Ovary (tissue), 9 donors: ENCODE measurements around the gene GRIN2D. TPM values are rescaled to one million over a fixed set of nuclear protein-coding genes. Genes with fewer than 3 reads are reported as not detected.
A peak's percentile ranks its signal among the peaks of the same experiment; 100 is the strongest.

Source experiments
- DNase-seq, 5 donors: peaks; one replicate each; pipeline ENCODE4 v3.0.0-alpha.2; 2019 to 2020
- H3K27ac ChIP-seq, 2 donors: fragments of 200-600 bp; one replicate each; pipeline versions ENCODE4 v1.5.1 to v1.8.0; 2019 to 2022
- H3K27me3 ChIP-seq: fragments of 200-600 bp; one replicate; pipeline ENCODE4 v1.8.0; 2022
- H3K36me3 ChIP-seq: fragments of 200-600 bp; sonication (generic); one replicate; pipeline ENCODE4 v1.5.1; 2019
- H3K4me1 ChIP-seq: one replicate; pipeline ENCODE4 v1.8.1; 2013; ENCODE audit warnings: mild to moderate bottlenecking, moderate library complexity; ENCODE audit not compliant: insufficient read depth
- H3K4me3 ChIP-seq: fragments of 200-600 bp; sonication (generic); one replicate; pipeline ENCODE4 v1.5.1; 2017
- H3K9me3 ChIP-seq, 2 donors: fragments of 200-600 bp in 1 of 2; sonication (generic) in 1 of 2; one replicate each; pipeline versions ENCODE4 v1.5.1 to v1.8.1; 2013 to 2019; ENCODE audit warnings: mild to moderate bottlenecking in 1 of 2, moderate library complexity in 1 of 2
- CTCF ChIP-seq, 3 donors: fragments of 450-650 bp in 2 of 3; fragments of 200-600 bp in 1 of 3; IDR thresholded peaks; one replicate each; pipeline versions ENCODE4 v1.5.1 to v1.8.0; 2016 to 2022; ENCODE audit warnings: antibody characterized with exemption in 3 of 3, mild to moderate bottlenecking in 1 of 3
- EP300 ChIP-seq: sonication (generic); formaldehyde crosslinking; IDR thresholded peaks from one replicate; pipeline ENCODE4 v1.6.1; 2017; ENCODE audit warnings: antibody characterized with exemption
- POLR2A ChIP-seq: fragments of 450-650 bp; IDR thresholded peaks from one replicate; pipeline ENCODE4 v1.6.1; 2017; ENCODE audit warnings: antibody characterized with exemption, mild to moderate bottlenecking, moderate library complexity
- WGBS, 3 donors: extraction: QIAGEN DNeasy Blood & Tissue Kit in 1 of 3; methylation state at CpG; one replicate each; pipeline versions ENCODE4 v1.1.5 to v1.1.7; 2013 to 2017; 5-methylcytosine and 5-hydroxymethylcytosine counted together
- intact Hi-C, 4 donors: fragments of 100-400 bp; cut with DNase I; formaldehyde crosslinking; loops; one replicate each; pipeline versions ENCODE4 v1.11.0 to v1.15.1; 2022 to 2023
- polyA plus RNA-seq, 2 donors: library from polyadenylated mRNA; stranded (reverse); fragments of 200-250 nt in 1 of 2; fragments of 350-450 nt in 1 of 2; fragmentation: Illumina TruSeq in 1 of 2; extraction: RNeasy Lipid Tissue Mini Kit (QIAGEN cat#74804) in 1 of 2; gene quantifications; one replicate each; pipeline ENCODE4 v1.2.3, GENCODE V29; 2013 to 2014
- total RNA-seq, 7 donors: library from RNA; depleted of rRNA in 2 of 7; stranded (reverse); fragments of >200 nt in 2 of 7; fragmentation: NEBNext Ultra II Directional in 3 of 7; extraction: Animal tissue kit (Norgen Biotek cat#: 25700) in 3 of 7; gene quantifications; one replicate each; pipeline versions ENCODE4 v1.1.0 to v1.2.4, GENCODE V29; 2016 to 2023
- donor health status: DM: no; HTN: no; CAD: no; lungs with moderate emphysema.
- donor health status: DM: no; HTN: no; CAD: no.
- donor health status: Bipolar disorder and iron deficiency.
- donor health status: DM: yes; HTN: yes; CAD: no.
- donor health status: DM: no; HTN: no; CAD: no.
- donor health status: DM: yes; HTN: yes; CAD: no.

GRIN2D gene
- total and polyA plus RNA-seq, 9 donors: 0.10 to 0.32 (median 0.12) TPM; not detected in 1

GRCh38 chr19:48362716-48363499 is 30.6 kb upstream of the GRIN2D start:
- Histone ChIP-seq H3K4me1 (peaks cover 3% of the 10 kb centered on the region), H3K27ac (peak overlapping the region; percentile 89 to 97), H3K36me3 (no peaks in the 10 kb centered on the region), H3K27me3 (no peaks in the 10 kb centered on the region), H3K9me3 (no peaks in the 10 kb centered on the region), H3K4me3 (peak overlapping the region; percentile 74)
- 3% methylated on average over 24 to 26 of the region's 26 CpGs for WGBS, 3 donors
- peak; percentile 94 to 96 (median 95) for DNase-seq
- intact Hi-C loops: no loop called here
- TF ChIP-seq POLR2A (no peak), EP300 (no peak), CTCF (IDR thresholded peaks at IDR 0.05) (no peak)

GRCh38 chr19:48363500-48363809 is 30.0 kb upstream of the GRIN2D start:
- no peaks in the 10 kb centered on the region for H3K27me3 ChIP-seq
- H3K4me3 ChIP-seq: peak overlapping the region; percentile 74
- peak in 2 of 5 donors; percentile 87 for DNase-seq
- H3K36me3 ChIP-seq: no peaks in the 10 kb centered on the region
- peaks cover 3% of the 10 kb centered on the region for H3K4me1 ChIP-seq
- TF ChIP-seq POLR2A (no peak), EP300 (no peak), CTCF (IDR thresholded peaks at IDR 0.05) (no peak)
- intact Hi-C loops: no loop called here
- peak overlapping the region; percentile 89 to 97 for H3K27ac ChIP-seq
- no peaks in the 10 kb centered on the region for H3K9me3 ChIP-seq
- WGBS, 3 donors: 0 to 2% (median 1%) methylated on average over 10 of the region's 10 CpGs

GRCh38 chr19:48363810-48364597 is 29.5 kb upstream of the GRIN2D start, which contains the start of the genes SYNGR4 and TMEM143:
TSS of gene SYNGR4 (plus strand) at chr19:48364367. CDS start at chr19:48365843, 1,476 bp downstream.
TSS of gene TMEM143 (minus strand) at chr19:48363940. CDS start at chr19:48363920, 20 bp downstream.
- Histone ChIP-seq H3K9me3 (no peaks in the 10 kb centered on the region), H3K4me1 (peaks cover 3% of the 10 kb centered on the region), H3K27ac (peak within 1 kb of the TSS; percentile 89 to 97), H3K36me3 (no peaks in the 10 kb centered on the region), H3K27me3 (no peaks in the 10 kb centered on the region), H3K4me3 (peak within 1 kb of the TSS; percentile 74)
- DNase-seq: peak; percentile 98 to 100 (median 99)
- intact Hi-C loops: no loop called here
- TF ChIP-seq POLR2A: peak; percentile 62
- TF ChIP-seq EP300: no peak
- WGBS, 3 donors: 1% methylated on average over 59 of the region's 59 CpGs

GRCh38 chr19:48364598-48365348 is 28.7 kb upstream of the GRIN2D start:
- intact Hi-C loops: no loop called here
- H3K4me3 ChIP-seq: peak overlapping the region; percentile 27

More at GRCh38 chr19:48364598-48365348, 28.7 kb upstream of the GRIN2D start:
- Histone ChIP-seq H3K4me1 (peaks cover 3% of the 10 kb centered on the region), H3K36me3 (no peaks in the 10 kb centered on the region), H3K9me3 (no peaks in the 10 kb centered on the region), H3K27me3 (no peaks in the 10 kb centered on the region), H3K27ac (peak overlapping the region in 1 of 2 donors; percentile 97)
- DNase-seq: peak in 4 of 5 donors; percentile 25 to 64 (median 61)
- WGBS, 3 donors: 60 to 66% (median 63%) methylated on average over 10 of the region's 10 CpGs
- TF ChIP-seq CTCF (IDR thresholded peaks at IDR 0.05): no peak
- no peak for TF ChIP-seq POLR2A
- no peak for TF ChIP-seq EP300
